Measurements from ENCODE around the gene NMB.

DNA sequence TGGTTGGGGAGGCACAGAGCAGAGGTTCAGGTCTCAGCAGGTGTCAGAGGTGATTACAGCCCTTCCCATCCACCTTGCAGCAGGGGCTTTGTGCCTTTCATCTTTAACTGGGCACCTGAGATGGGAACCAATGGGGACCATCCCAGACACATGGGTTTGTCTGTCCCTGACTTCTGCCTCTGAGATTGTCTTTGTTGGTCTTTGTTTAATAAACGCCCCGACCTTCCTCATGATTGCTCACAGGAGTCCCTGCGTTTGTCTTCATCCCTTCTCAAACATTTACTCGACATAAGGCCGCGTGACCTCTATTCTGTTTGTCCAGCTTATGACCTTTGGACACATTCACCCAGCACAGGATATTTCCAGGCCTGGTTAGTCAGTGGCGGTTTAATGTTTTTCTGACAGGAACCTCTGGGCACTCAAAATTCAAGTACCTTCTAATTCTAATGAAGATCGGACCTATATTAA lies 51.3 kb downstream of the NMB start:
- TF ChIP-seq, protein P1, sequence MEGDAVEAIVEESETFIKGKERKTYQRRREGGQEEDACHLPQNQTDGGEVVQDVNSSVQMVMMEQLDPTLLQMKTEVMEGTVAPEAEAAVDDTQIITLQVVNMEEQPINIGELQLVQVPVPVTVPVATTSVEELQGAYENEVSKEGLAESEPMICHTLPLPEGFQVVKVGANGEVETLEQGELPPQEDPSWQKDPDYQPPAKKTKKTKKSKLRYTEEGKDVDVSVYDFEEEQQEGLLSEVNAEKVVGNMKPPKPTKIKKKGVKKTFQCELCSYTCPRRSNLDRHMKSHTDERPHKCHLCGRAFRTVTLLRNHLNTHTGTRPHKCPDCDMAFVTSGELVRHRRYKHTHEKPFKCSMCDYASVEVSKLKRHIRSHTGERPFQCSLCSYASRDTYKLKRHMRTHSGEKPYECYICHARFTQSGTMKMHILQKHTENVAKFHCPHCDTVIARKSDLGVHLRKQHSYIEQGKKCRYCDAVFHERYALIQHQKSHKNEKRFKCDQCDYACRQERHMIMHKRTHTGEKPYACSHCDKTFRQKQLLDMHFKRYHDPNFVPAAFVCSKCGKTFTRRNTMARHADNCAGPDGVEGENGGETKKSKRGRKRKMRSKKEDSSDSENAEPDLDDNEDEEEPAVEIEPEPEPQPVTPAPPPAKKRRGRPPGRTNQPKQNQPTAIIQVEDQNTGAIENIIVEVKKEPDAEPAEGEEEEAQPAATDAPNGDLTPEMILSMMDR (IDR thresholded peaks at IDR 0.05): no peak
- TF ChIP-seq POLR2A (IDR thresholded peaks at IDR 0.05): no peak
- peak in 1 of 3 donors; percentile 52 for TF ChIP-seq POLR2AphosphoS5 (IDR thresholded peaks at IDR 0.05)
- TF ChIP-seq EP300 (IDR thresholded peaks at IDR 0.05): no peak

All from stomach (tissue), 4 donors.